Psoas muscle (tissue), 8 donors: ENCODE data around the gene TUBG1. TPM values are rescaled to one million over a fixed set of nuclear protein-coding genes. Genes with fewer than 3 reads are reported as not detected.
A peak's percentile ranks its signal among the peaks of the same experiment; 100 is the strongest.
"Not testable (repeated sequence)": the region's sequence is repeated elsewhere in the genome, so short reads cannot be mapped to it uniquely, and the experiment has no call there.

ENCODE experiments used
- ATAC-seq, 4 donors: fragments of 200-7000 bp; cut with Tn5 transposase; one replicate each; pipeline ENCODE4 v1.9.1; 2020; ENCODE audit warnings: moderate library complexity in 3 of 4, mild to moderate bottlenecking in 2 of 4
- DNase-seq, 2 donors: peaks; one replicate each; pipeline ENCODE4 v3.0.0-alpha.2; 2020
- H3K27ac ChIP-seq: fragments of 200-600 bp; one replicate; pipeline ENCODE4 v1.8.0; 2022
- H3K27me3 ChIP-seq, 3 donors: fragments of 200-600 bp in 1 of 3; one replicate each; pipeline versions ENCODE4 v1.6.1 to v1.8.0; 2013 to 2022; ENCODE audit warnings: low read length in 2 of 3, mild to moderate bottlenecking in 2 of 3, moderate library complexity in 1 of 3; ENCODE audit not compliant: insufficient read depth in 3 of 3
- H3K36me3 ChIP-seq, 2 donors: fragments of 200-600 bp in 1 of 2; one replicate each; pipeline versions ENCODE4 v1.6.1 to v1.8.0; 2013 to 2022; ENCODE audit warnings: low read depth in 1 of 2, mild to moderate bottlenecking in 1 of 2, moderate library complexity in 1 of 2; ENCODE audit not compliant: insufficient read depth in 1 of 2
- H3K4me1 ChIP-seq: fragments of 200-600 bp; one replicate; pipeline ENCODE4 v1.8.0; 2022
- H3K4me3 ChIP-seq: fragments of 200-600 bp; one replicate; pipeline ENCODE4 v1.8.0; 2022; ENCODE audit warnings: mild to moderate bottlenecking
- H3K9me3 ChIP-seq: fragments of 200-600 bp; one replicate; pipeline ENCODE4 v1.8.0; 2022
- WGBS, 3 donors: extraction: QIAGEN DNeasy Blood & Tissue Kit; methylation state at CpG; one replicate each; pipeline versions ENCODE4 v1.1.6 to v1.1.7; 2013; 5-methylcytosine and 5-hydroxymethylcytosine counted together
- intact Hi-C, 2 donors: fragments of 100-400 bp; cut with DNase I; formaldehyde crosslinking; loops; one replicate each; pipeline versions ENCODE4 v1.11.0 to v1.14.2; 2022
- polyA plus RNA-seq, 3 donors: library from polyadenylated mRNA; stranded (reverse); fragments of 200-250 nt; gene quantifications; one replicate each; pipeline ENCODE4 v1.2.3, GENCODE V29; 2013
- total RNA-seq, 4 donors: library from RNA; stranded (reverse); fragmentation: NEBNext Ultra II Directional in 2 of 4; extraction: Animal tissue kit (Norgen Biotek cat#: 25700) in 2 of 4; gene quantifications; one replicate each; pipeline versions ENCODE4 v1.2.1 to v1.2.4, GENCODE V29; 2021 to 2023
- TF ChIP-seq, protein P1 (sequence below): fragments of 200-600 bp; IDR thresholded peaks from one replicate; pipeline ENCODE4 v1.8.0; 2022; ENCODE audit warnings: antibody characterized with exemption
- donor health status: healthy with polysubstance abuse.
- donor health status: DM: no; HTN: no; CAD: no; lungs with moderate emphysema.
- donor health status: Bipolar disorder and iron deficiency.
- donor health status: healthy.
- donor health status: DM: yes; HTN: yes; CAD: no.
- donor health status: DM: no; HTN: no; CAD: no.
- donor health status: DM: no; HTN: no; CAD: no.
- donor health status: DM: yes; HTN: yes; CAD: no.

The TUBG1 gene
- total and polyA plus RNA-seq, 7 donors, result 46.9 to 90.2 (median 68.8) TPM

DNA sequence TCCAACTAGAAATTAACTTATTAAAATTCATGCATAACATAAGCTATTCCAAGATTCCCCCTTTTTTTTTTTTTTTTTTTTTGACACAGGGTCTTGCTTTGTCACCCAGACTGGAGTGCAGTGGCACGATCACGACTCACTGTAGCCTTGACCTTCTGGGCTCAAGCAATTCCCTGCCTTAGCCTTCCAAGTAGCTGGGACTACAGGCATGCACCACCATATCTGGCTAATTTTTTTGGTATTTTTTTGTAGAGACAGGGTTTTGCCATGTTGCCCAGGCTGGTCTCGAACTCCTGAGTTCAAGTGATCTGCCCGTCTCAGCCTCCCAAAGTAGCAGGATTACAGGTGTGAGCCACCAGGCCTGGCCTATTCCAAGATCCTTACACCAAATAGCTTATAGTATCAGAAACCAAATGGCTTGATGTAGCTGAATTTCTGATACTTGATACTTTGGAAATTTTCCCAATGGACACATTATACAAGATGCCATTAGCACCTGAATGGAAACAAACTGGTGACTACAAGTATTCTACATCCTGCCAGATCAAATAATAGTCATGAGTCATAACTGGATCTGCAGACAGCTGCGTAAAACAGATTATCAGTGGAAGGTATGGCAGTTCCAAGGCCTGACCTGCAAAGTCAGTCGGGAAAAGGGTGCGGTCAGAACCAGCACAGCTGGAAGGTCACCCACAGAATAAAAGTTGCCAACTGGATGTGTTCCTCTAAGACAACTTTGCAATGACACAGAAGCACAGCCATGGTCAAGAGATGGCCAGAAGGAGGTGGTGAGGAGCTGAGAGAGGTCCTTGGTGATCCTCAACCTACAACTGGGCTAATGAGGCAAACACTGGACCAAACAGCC lies 14.5 kb downstream of the TUBG1 start:
- no peaks in the 10 kb centered on the region for H3K9me3 ChIP-seq
- H3K27ac ChIP-seq, result peak overlapping the region; percentile 66
- H3K36me3 ChIP-seq, result no peaks in the 10 kb centered on the region
- WGBS, 3 donors, result 42 to 58% (median 48%) methylated on average over 7 of the region's 7 CpGs
- no peak overlapping the region for H3K4me3 ChIP-seq
- peak; percentile 23 to 68 for DNase-seq
- peaks cover 11% of the 10 kb centered on the region for H3K4me1 ChIP-seq
- intact Hi-C loops, result loop anchor here in 1 of 2 donors (5.0 kb wide), 1 partner anchor 48 kb away; no protein-coding TSS in a partner anchor
- TF ChIP-seq, protein P1, sequence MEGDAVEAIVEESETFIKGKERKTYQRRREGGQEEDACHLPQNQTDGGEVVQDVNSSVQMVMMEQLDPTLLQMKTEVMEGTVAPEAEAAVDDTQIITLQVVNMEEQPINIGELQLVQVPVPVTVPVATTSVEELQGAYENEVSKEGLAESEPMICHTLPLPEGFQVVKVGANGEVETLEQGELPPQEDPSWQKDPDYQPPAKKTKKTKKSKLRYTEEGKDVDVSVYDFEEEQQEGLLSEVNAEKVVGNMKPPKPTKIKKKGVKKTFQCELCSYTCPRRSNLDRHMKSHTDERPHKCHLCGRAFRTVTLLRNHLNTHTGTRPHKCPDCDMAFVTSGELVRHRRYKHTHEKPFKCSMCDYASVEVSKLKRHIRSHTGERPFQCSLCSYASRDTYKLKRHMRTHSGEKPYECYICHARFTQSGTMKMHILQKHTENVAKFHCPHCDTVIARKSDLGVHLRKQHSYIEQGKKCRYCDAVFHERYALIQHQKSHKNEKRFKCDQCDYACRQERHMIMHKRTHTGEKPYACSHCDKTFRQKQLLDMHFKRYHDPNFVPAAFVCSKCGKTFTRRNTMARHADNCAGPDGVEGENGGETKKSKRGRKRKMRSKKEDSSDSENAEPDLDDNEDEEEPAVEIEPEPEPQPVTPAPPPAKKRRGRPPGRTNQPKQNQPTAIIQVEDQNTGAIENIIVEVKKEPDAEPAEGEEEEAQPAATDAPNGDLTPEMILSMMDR, result peak; percentile 7
- no peaks in the 10 kb centered on the region for H3K27me3 ChIP-seq
- ATAC-seq, result peak; percentile 92 to 94 (median 93)

DNA sequence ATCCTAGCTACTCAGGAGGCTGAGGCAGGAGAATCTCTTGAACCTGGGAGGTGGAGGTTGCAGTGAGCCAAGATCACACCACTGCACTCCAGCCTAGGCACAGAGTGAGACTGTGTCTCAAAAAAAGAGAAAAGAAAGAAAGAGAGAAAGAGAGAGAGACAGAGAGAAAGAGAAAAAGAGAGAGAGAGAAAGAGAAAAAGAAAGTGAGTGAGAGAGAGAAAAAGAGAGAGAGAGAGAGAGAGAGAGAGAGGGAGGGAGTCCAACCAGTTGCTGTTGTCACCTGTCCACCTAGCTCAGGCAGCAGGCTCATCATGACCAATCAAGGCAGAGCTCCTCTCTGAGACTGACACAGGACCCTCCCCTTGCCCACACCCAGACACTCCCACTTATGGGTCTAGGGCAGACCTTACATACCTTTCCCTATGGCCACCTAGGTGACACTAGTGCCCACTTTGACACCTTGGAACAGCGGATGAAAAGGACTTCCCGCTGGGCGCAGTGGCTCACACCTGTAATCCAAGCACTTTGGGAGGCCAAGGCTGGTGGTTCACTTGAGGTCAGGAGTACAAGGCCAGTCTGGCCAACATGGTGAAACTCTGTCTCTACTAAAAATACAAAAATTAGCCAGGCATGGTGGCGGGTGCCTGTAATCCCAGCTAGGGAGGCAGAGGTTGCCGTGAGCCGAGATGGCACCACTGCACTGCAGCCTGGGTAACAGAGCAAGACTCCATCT lies 17.7 kb downstream of the TUBG1 start:
- DNase-seq, H3K27me3 ChIP-seq, H3K4me1 ChIP-seq, H3K9me3 ChIP-seq, H3K36me3 ChIP-seq, intact Hi-C loops, H3K4me3 ChIP-seq, ATAC-seq: not testable (repeated sequence)
- H3K27ac ChIP-seq, result peak overlapping the region; percentile 53
- 49 to 84% (median 51%) methylated on average over 6 of the region's 6 CpGs for WGBS, 3 donors

DNA sequence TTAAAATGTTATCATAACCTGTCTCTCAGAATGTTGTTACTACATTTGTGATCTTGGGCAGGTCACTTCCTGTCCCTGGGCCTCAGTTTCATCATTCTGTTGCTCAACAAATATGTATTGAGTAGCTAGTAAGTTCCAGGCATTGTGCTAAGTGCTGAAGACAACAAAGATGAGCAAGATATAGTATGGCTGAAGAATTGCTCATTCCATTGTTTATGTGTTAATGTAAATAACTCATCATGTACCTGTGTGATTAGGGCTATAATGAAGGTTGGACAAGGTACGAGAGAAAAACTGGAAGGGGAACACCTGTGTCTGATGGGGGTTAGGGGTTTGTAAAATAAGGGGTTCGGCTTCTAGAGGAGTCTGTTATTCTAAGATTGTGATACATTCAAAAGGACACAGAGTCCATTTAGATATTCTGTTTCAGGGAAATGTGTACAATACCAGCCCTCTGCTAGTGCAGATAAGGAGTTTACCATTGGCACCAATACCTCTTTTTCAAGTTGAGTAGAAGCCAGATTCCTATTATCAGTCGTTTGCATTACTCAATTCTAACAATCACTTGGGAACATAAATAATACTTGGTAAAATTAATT lies 20.0 kb downstream of the TUBG1 start:
- intact Hi-C loops, result no loop called here
- 78 to 87% (median 79%) methylated on average over 3 of the region's 3 CpGs for WGBS, 3 donors

DNA sequence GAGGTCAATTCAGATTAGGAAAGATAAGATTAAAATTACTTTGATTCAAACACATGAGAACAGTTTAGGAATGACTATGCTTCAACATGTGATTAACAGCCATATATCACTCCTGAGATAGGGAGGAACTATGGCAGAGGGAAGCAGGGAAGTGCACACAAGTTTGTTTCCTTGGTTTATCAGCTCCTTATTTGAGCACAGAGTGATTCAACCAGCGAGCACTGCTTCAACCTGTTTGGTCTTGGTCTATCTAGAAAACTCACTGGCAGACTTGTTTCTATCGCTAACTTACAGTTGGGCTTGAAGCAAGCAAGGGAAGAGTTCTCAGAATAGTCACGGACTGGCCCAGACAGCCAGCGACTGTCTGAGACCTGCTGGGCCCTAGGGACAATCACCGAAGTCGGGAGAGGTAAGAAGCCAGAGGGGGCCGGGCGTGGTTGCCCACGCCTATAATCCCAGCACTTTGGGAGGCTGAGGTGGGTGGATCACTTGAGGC lies 23.5 kb downstream of the TUBG1 start:
- ATAC-seq (no peak), DNase-seq (no peak)
- intact Hi-C loops, result no loop called here
- Histone ChIP-seq H3K4me3 (no peak overlapping the region), H3K27me3 (no peaks in the 10 kb centered on the region), H3K9me3 (no peaks in the 10 kb centered on the region), H3K27ac (no peak overlapping the region), H3K4me1 (no peaks in the 10 kb centered on the region), H3K36me3 (no peaks in the 10 kb centered on the region)
- TF ChIP-seq, protein P1, result no peak
- WGBS, 3 donors, result 75 to 83% (median 77%) methylated on average over 9 of the region's 9 CpGs

More for the DNA sequence above, 20.0 kb downstream of the TUBG1 start:
- Histone ChIP-seq H3K27me3 (no peaks in the 10 kb centered on the region), H3K27ac (no peak overlapping the region), H3K36me3 (no peaks in the 10 kb centered on the region), H3K9me3 (no peaks in the 10 kb centered on the region), H3K4me3 (no peak overlapping the region), H3K4me1 (no peaks in the 10 kb centered on the region)
- ATAC-seq, result no peak
- no peak for DNase-seq
- TF ChIP-seq, protein P1, result no peak
